ENCODE data around the gene SIGLEC12.

GRCh38 chr19:51491586-51491985, 10.0 kb downstream of the SIGLEC12 start:
- TF ChIP-seq, protein P1, sequence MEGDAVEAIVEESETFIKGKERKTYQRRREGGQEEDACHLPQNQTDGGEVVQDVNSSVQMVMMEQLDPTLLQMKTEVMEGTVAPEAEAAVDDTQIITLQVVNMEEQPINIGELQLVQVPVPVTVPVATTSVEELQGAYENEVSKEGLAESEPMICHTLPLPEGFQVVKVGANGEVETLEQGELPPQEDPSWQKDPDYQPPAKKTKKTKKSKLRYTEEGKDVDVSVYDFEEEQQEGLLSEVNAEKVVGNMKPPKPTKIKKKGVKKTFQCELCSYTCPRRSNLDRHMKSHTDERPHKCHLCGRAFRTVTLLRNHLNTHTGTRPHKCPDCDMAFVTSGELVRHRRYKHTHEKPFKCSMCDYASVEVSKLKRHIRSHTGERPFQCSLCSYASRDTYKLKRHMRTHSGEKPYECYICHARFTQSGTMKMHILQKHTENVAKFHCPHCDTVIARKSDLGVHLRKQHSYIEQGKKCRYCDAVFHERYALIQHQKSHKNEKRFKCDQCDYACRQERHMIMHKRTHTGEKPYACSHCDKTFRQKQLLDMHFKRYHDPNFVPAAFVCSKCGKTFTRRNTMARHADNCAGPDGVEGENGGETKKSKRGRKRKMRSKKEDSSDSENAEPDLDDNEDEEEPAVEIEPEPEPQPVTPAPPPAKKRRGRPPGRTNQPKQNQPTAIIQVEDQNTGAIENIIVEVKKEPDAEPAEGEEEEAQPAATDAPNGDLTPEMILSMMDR (IDR thresholded peaks at IDR 0.05) = no peak
- TF ChIP-seq EZH2 (IDR thresholded peaks at IDR 0.05; ENCODE audit: borderline replicate concordance, insufficient read depth, low read depth, low read length, poor library complexity, severe bottlenecking) = no peak
